GM23338 (cell line): ENCODE measurements around the gene NOX4. TPM values are rescaled to one million over a fixed set of nuclear protein-coding genes. Genes with fewer than 3 reads are reported as not detected.
"Not testable (repeated sequence)": the region's sequence is repeated elsewhere in the genome, so short reads cannot be mapped to it uniquely, and the experiment has no call there.

Source experiments
- ATAC-seq: fragments of 200-7000 bp; cut with Tn5 transposase; 3 replicates; pipeline ENCODE4 v1.9.1; 2020
- DNase-seq: peaks from one replicate; pipeline ENCODE4 v3.0.0-alpha.2; 2015; ENCODE audit warnings: low spot score
- H2AFZ ChIP-seq: fragments of 200-600 bp; sonication (generic); 2 replicates; pipeline ENCODE4 v1.8.0; 2016; ENCODE audit warnings: antibody characterized with exemption, mild to moderate bottlenecking, moderate library complexity
- H3F3A ChIP-seq: fragments of 200-600 bp; sonication (generic); replicated peaks from 2 replicates; pipeline ENCODE4 v1.8.0; 2017; ENCODE audit warnings: antibody characterized with exemption, mixed run types, low read depth
- H3K27ac ChIP-seq: fragments of 200-600 bp; sonication (generic); 2 replicates; pipeline ENCODE4 v1.6.1; 2016; ENCODE audit warnings: low read depth
- H3K27me3 ChIP-seq: fragments of 200-600 bp; sonication (generic); 2 replicates; pipeline ENCODE4 v1.8.0; 2016; ENCODE audit warnings: mild to moderate bottlenecking, mixed run types, moderate library complexity; ENCODE audit not compliant: insufficient read depth
- H3K36me3 ChIP-seq: fragments of 200-600 bp; sonication (generic); 2 replicates; pipeline ENCODE4 v1.8.0; 2016; ENCODE audit warnings: mild to moderate bottlenecking; ENCODE audit not compliant: insufficient read depth
- H3K4me1 ChIP-seq: fragments of 200-600 bp; sonication (generic); 2 replicates; pipeline ENCODE4 v1.8.0; 2016; ENCODE audit warnings: mild to moderate bottlenecking, moderate library complexity; ENCODE audit not compliant: insufficient read depth
- H3K4me2 ChIP-seq: fragments of 200-600 bp; sonication (generic); 2 replicates; pipeline ENCODE4 v1.7.1; 2017; ENCODE audit warnings: mixed run types
- H3K4me3 ChIP-seq: fragments of 200-600 bp; sonication (generic); 2 replicates; pipeline ENCODE4 v1.6.1; 2016; ENCODE audit warnings: mixed run types
- H3K79me2 ChIP-seq: fragments of 200-600 bp; sonication (generic); replicated peaks from 2 replicates; pipeline ENCODE4 v1.8.0; 2017; ENCODE audit warnings: mild to moderate bottlenecking; ENCODE audit not compliant: insufficient read depth
- H3K9me2 ChIP-seq: fragments of 200-600 bp; sonication (generic); 2 replicates; pipeline ENCODE4 v1.8.0; 2017; ENCODE audit not compliant: insufficient read depth
- H4K20me1 ChIP-seq: fragments of 200-600 bp; sonication (generic); replicated peaks from 2 replicates; pipeline ENCODE4 v1.8.0; 2017; ENCODE audit warnings: mild to moderate bottlenecking; ENCODE audit not compliant: insufficient read depth
- H3K27ac Mint-ChIP-seq: 2 replicates; pipeline ENCODE4 v1.8.0; 2020; ENCODE audit warnings: inconsistent platforms, mild to moderate bottlenecking, moderate library complexity, mixed read lengths
- H3K27me3 Mint-ChIP-seq: 3 replicates; pipeline ENCODE4 v1.8.0; 2022; ENCODE audit warnings: low read depth, mild to moderate bottlenecking, moderate library complexity, mixed read lengths, inconsistent platforms; ENCODE audit not compliant: insufficient read depth, poor library complexity
- H3K36me3 Mint-ChIP-seq: 3 replicates; pipeline ENCODE4 v1.8.0; 2021; ENCODE audit warnings: low read depth, mild to moderate bottlenecking, inconsistent platforms, moderate library complexity, mixed read lengths
- H3K4me1 Mint-ChIP-seq: 3 replicates; pipeline ENCODE4 v1.8.0; 2020; ENCODE audit warnings: mild to moderate bottlenecking, inconsistent platforms, mixed read lengths
- H3K4me3 Mint-ChIP-seq: 3 replicates; pipeline ENCODE4 v1.8.0; 2021; ENCODE audit warnings: moderate library complexity, mild to moderate bottlenecking, inconsistent platforms, mixed read lengths
- H3K9me3 Mint-ChIP-seq: 3 replicates; pipeline ENCODE4 v1.8.0; 2020; ENCODE audit warnings: moderate library complexity, mild to moderate bottlenecking, inconsistent platforms, mixed read lengths
- CTCF ChIP-seq, 2 experiments: fragments of 200-600 bp in 1 of 2; sonication (generic) in 1 of 2; conservative IDR thresholded peaks; 2 replicates each; pipeline versions ENCODE4 v1.5.1 to v1.6.1; 2016 to 2017; ENCODE audit warnings: antibody characterized with exemption in 2 of 2, low read depth in 2 of 2, mild to moderate bottlenecking in 2 of 2, moderate library complexity in 1 of 2
- STAT1 ChIP-seq: IDR thresholded peaks from one replicate; pipeline ENCODE4 v1.6.1; 2016; ENCODE audit warnings: antibody characterized with exemption; ENCODE audit not compliant: unreplicated experiment
- polyA plus RNA-seq: library from polyadenylated mRNA; unstranded; fragments of >200 nt; fragmentation: Nextera tagmentation; extraction: Ambion mirVana; gene quantifications from 2 replicates; pipeline ENCODE4 v1.2.1, GENCODE V29; 2016
- total RNA-seq: library from RNA; depleted of rRNA; stranded (reverse); fragments of >200 nt; shearing (Covaris generic); gene quantifications from 2 replicates; pipeline ENCODE4 v1.2.3, GENCODE V29; 2014

The NOX4 gene
- total and polyA plus RNA-seq, 2 experiments from 2014 or later = 1.9 to 2.6 TPM

GRCh38 chr11:89405629-89406028, 85.5 kb downstream of the NOX4 start:
- ATAC-seq = peak; percentile 84
- no peak overlapping the region for H3K4me3 Mint-ChIP-seq
- peak; percentile 33 to 45; a peak in 2 of 4 replicates for TF ChIP-seq CTCF (conservative IDR thresholded peaks at IDR 0.05; ENCODE audit: low read depth in 2 of 2)
- TF ChIP-seq STAT1 = no peak
- no peaks in the 10 kb centered on the region for H3K27me3 Mint-ChIP-seq
- no peaks in the 10 kb centered on the region for H3K27me3 ChIP-seq
- H3K4me1 Mint-ChIP-seq = peaks cover 5% of the 10 kb centered on the region; the same call in 2 of the 3 replicates
- H3K27ac ChIP-seq = no peak overlapping the region
- H2AFZ ChIP-seq = no peak overlapping the region
- no peaks in the 10 kb centered on the region for H3F3A ChIP-seq
- H3K27ac Mint-ChIP-seq = no peak overlapping the region
- no peaks in the 10 kb centered on the region for H3K36me3 Mint-ChIP-seq
- H3K4me2 ChIP-seq = no peak overlapping the region
- H3K36me3 ChIP-seq = no peaks in the 10 kb centered on the region
- H3K4me3 ChIP-seq = no peak overlapping the region
- DNase-seq = peak; percentile 68
- H3K9me2 ChIP-seq = no peaks in the 10 kb centered on the region
- H3K79me2 ChIP-seq = no peaks in the 10 kb centered on the region
- 0 out of 2 replicates have a peak, but pooled peaks cover 6% of the 10 kb centered on the region for H3K4me1 ChIP-seq
- no peaks in the 10 kb centered on the region for H3K9me3 Mint-ChIP-seq
- no peaks in the 10 kb centered on the region for H4K20me1 ChIP-seq

GRCh38 chr11:89391654-89392053, 99.5 kb downstream of the NOX4 start:
- H3K4me3 Mint-ChIP-seq, H3K27ac ChIP-seq, H3F3A ChIP-seq, H3K27ac Mint-ChIP-seq, H2AFZ ChIP-seq, H3K4me1 ChIP-seq, H3K9me3 Mint-ChIP-seq, DNase-seq, H3K79me2 ChIP-seq, H3K36me3 Mint-ChIP-seq, H3K36me3 ChIP-seq, H3K4me1 Mint-ChIP-seq, H3K27me3 Mint-ChIP-seq, H3K27me3 ChIP-seq, H3K4me2 ChIP-seq, H3K4me3 ChIP-seq, ATAC-seq, H4K20me1 ChIP-seq, H3K9me2 ChIP-seq: not testable (repeated sequence)

GRCh38 chr11:89387501-89387900, 103.7 kb downstream of the NOX4 start:
- not testable (repeated sequence) for H4K20me1 ChIP-seq, DNase-seq, H3K9me3 Mint-ChIP-seq, H3K27ac ChIP-seq, H2AFZ ChIP-seq, H3K4me1 Mint-ChIP-seq, H3K9me2 ChIP-seq, H3K27ac Mint-ChIP-seq, H3K4me2 ChIP-seq, H3K27me3 ChIP-seq, H3K36me3 Mint-ChIP-seq, ATAC-seq, H3K79me2 ChIP-seq, H3K27me3 Mint-ChIP-seq, H3K36me3 ChIP-seq, H3K4me3 Mint-ChIP-seq, H3F3A ChIP-seq, H3K4me3 ChIP-seq, H3K4me1 ChIP-seq

- H4K20me1 ChIP-seq, H3K36me3 Mint-ChIP-seq, H3K4me1 ChIP-seq, H3F3A ChIP-seq, H2AFZ ChIP-seq, H3K27me3 Mint-ChIP-seq, H3K4me3 Mint-ChIP-seq, H3K4me2 ChIP-seq, H3K27ac Mint-ChIP-seq, H3K27ac ChIP-seq, DNase-seq, ATAC-seq, H3K4me3 ChIP-seq, H3K9me2 ChIP-seq, H3K4me1 Mint-ChIP-seq, H3K79me2 ChIP-seq, H3K9me3 Mint-ChIP-seq, H3K27me3 ChIP-seq, H3K36me3 ChIP-seq: not testable (repeated sequence)
Observed at GRCh38 chr11:89382986-89383385, 108.2 kb downstream of the NOX4 start.
